ENCODE measurements around the gene TDRD3.

- TF ChIP-seq REST (IDR thresholded peaks at IDR 0.05; ENCODE audit: insufficient read depth in 1 of 2, low read depth in 2 of 2, low read length in 1 of 2), result no peak
- no peak for TF ChIP-seq CTCF (IDR thresholded peaks at IDR 0.05)
These were observed 66.8 kb downstream of the TDRD3 start for GRCh38 chr13:60463787-60464186.

Data from Panc1 (cell line).